RPMI7951 (cell line): Measurements from ENCODE around the gene USF1. TPM values are rescaled to one million over a fixed set of nuclear protein-coding genes. Genes with fewer than 3 reads are reported as not detected.
"Not testable (repeated sequence)": the region's sequence is repeated elsewhere in the genome, so short reads cannot be mapped to it uniquely, and the experiment has no call there.

ENCODE experiments used
- DNase-seq: peaks from one replicate; pipeline ENCODE4 v3.0.0-alpha.2; 2012; ENCODE audit warnings: low read depth
- total RNA-seq: library from RNA; depleted of rRNA; stranded (reverse); fragments of >200 nt; shearing (Covaris generic); gene quantifications from 2 replicates; pipeline ENCODE4 v1.2.3, GENCODE V29; 2014

Gene USF1
- total RNA-seq, 1 experiment from 2014 or later, result 67.3 TPM

GRCh38 chr1:161079436-161080110 lies 33.8 kb upstream of the USF1 start:
- no peak for DNase-seq

DNA sequence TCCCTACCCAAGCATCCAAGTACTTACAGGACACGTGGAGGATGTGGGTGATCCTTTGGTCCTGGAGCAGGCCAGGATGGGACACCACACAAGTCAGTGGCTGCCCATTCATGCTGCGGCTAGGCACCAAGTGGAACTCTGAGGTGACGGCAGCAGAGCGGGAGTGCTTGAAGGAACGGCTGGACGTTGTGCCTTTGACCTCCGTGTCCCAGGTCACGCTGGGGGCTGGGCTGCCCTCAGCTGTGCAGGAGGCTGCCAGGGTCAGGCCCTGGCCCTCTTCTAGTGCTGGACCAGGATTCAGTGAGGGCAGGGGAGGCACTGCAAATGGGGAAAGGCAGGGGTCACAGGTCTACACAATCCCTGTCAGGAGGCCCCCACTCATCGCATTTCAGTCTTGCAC lies 31.6 kb upstream of the USF1 start:
- DNase-seq, result no peak

GRCh38 chr1:161076410-161076809 lies 30.6 kb upstream of the USF1 start:
- no peak for DNase-seq

- DNase-seq, result no peak
These were observed 29.0 kb upstream of the USF1 start for GRCh38 chr1:161074676-161075368.

DNA sequence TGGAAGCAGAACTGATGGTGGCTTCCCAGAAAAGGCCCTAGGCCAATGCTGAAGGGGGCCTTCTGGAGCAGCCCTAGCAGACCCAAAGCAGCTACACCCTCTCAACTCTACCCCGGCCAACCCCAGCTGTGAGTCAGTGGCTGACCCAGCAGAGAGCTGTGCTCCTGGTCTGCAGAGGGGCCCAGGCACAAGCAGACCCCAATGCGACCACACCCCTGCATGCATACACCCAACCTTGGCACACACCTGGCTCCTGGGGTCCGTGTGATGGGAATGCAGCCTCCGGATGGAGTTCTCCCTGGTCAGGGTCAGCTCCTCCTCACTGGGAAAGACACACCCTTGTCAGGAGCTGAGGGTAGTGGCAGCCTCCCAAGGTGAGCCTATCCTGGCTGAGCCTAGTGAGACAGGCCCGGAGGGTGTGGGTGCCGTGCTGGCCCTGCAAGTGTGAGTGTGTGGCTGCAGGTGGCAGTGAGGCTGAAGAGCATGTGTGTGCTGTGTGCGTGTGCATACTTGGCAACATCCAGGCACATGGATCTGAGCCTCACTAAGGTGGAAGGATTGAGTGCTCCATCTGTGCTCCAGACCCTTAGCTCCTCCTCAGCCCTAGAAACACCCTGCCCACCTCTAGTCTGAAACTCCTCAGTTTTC lies 27.8 kb upstream of the USF1 start:
- DNase-seq, result no peak

- no peak for DNase-seq
These were observed 27.1 kb upstream of the USF1 start for GRCh38 chr1:161072751-161073449.

GRCh38 chr1:161071886-161072371 lies 26.2 kb upstream of the USF1 start:
- peak; percentile 40 for DNase-seq

DNA sequence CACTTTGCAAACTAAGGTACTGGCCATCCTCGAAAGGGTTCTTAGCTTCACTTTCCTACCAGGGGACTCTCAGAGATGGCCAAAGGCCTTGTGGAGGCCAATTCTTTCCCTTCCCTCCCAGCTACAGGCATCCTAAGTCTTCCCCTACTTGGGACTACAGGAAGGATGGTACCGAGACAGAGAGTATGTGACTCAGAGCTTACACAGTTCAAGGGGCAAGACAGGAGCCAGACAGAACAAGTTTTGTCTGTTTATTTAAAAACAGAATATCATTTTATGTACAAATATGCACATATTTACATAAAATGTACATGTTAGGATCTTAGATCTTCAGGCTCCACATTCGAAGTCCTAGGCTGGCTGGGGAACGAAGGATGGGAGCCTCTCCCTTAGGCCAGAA lies 25.0 kb upstream of the USF1 start:
- no peak for DNase-seq

GRCh38 chr1:161069731-161070270 lies 24.0 kb upstream of the USF1 start, which contains the start of gene ARHGAP30:
Gene ARHGAP30 (minus strand): TSS chr1:161069891. CDS start chr1:161069624, 267 bp downstream.
- no peak for DNase-seq

GRCh38 chr1:161069241-161069640 lies 23.5 kb upstream of the USF1 start:
- no peak for DNase-seq

GRCh38 chr1:161068306-161069234 lies 22.8 kb upstream of the USF1 start:
- DNase-seq, result no peak

- no peak for DNase-seq
These were observed 20.9 kb upstream of the USF1 start for GRCh38 chr1:161066694-161067093.

DNA sequence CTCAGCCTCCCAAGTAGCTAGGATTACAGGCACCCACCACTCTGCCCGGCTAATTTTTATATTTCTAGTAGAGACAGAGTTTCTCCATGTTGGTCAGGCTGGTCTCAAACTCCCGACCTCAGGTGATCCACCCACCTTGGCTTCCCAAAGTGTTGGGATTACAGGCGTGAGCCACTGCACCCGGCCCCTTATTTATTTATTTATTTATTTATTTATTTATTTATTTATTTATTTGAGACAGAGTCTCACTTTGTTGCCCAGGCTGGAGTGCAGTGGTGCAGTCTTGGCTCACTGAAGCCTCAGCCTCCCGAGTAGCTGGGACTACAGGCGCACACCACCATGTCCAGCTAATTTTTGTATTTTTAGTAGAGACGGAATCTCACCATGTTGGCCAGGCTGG lies 19.9 kb upstream of the USF1 start:
- not testable (repeated sequence) for DNase-seq

GRCh38 chr1:161063936-161064335 lies 18.2 kb upstream of the USF1 start:
- not testable (repeated sequence) for DNase-seq

GRCh38 chr1:161061419-161061818 lies 15.6 kb upstream of the USF1 start:
- DNase-seq, result no peak

GRCh38 chr1:161059293-161059692 lies 13.5 kb upstream of the USF1 start:
- DNase-seq, result no peak

DNA sequence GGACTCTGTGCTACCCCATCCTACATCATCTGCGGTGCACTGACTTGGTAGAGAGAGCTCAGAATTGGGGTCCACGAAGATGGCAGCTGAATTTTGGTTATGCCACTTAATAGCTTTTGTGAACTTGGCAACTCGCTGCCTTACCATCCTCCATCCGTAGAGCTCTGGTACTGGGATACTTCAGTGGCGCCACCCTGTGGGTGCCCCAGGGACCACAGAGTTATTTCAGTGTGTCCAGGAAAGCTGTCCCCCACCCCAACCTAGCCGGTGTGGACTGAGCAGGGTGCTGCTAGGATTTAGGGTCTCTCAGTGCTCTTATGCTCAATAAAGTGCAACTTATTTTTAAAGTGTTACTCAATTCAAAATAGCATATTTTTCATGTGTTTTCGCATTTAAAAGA lies 9.0 kb upstream of the USF1 start:
- DNase-seq, result no peak

DNA sequence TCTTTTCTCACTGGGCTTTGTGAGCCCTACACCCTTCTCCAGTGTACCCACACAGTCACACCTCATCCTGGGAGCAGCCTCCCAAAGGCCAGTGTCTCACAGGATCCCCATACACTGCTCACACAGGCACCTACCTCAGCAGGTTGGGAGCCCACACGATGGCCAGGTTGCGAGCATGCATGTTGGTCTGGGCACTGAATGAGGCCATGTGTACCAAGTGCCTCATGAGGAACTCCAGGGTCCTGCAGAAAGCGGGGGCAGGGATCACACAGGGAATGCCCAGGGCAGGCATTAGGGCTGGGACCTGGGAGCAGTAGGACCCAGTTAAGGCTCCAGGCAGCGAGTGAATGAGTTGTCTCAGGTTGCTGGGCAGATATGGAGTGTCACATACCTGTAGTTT lies 8.5 kb upstream of the USF1 start:
- DNase-seq, result no peak

- no peak for DNase-seq
These were observed 7.1 kb upstream of the USF1 start for GRCh38 chr1:161052899-161053298.

GRCh38 chr1:161051219-161051618 lies 5.4 kb upstream of the USF1 start:
- no peak for DNase-seq
